Kidney epithelial cell (primary cell): Measurements from ENCODE around the gene AKAP3. TPM values are rescaled to one million over a fixed set of nuclear protein-coding genes. Genes with fewer than 3 reads are reported as not detected.

ENCODE experiments used
- DNase-seq: peaks from one replicate; pipeline ENCODE4 v3.0.0-alpha.2; 2010; ENCODE audit warnings: low read depth
- H3K27me3 ChIP-seq: 2 replicates; pipeline ENCODE4 v1.6.0; 2011; ENCODE audit warnings: low read length; ENCODE audit not compliant: control insufficient read depth, insufficient read depth
- H3K36me3 ChIP-seq: 2 replicates; pipeline ENCODE4 v1.5.1; 2011; ENCODE audit warnings: low read length; ENCODE audit not compliant: control insufficient read depth, insufficient read depth
- H3K4me3 ChIP-seq: 2 replicates; pipeline ENCODE4 v1.5.1; 2011; ENCODE audit warnings: low read depth, mild to moderate bottlenecking, control low read depth, low read length
- CTCF ChIP-seq: IDR thresholded peaks from 2 replicates; pipeline ENCODE4 v1.5.1; 2011; ENCODE audit warnings: mild to moderate bottlenecking, moderate library complexity, low read length, control low read depth, inconsistent platforms; ENCODE audit not compliant: insufficient read depth, poor library complexity, severe bottlenecking
- total RNA-seq: library from RNA; depleted of rRNA; stranded (reverse); fragments of >200 nt; gene quantifications from 2 replicates; pipeline ENCODE4 v1.2.3, GENCODE V29; 2015

The AKAP3 gene
- total RNA-seq, 1 donor from 2014 or later: 6.6 TPM

GRCh38 chr12:4586500-4586899 is 62.4 kb downstream of the AKAP3 start:
- Histone ChIP-seq H3K27me3 (no peaks in the 10 kb centered on the region), H3K4me3 (no peak overlapping the region), H3K36me3 (no peaks in the 10 kb centered on the region)
- DNase-seq: no peak
- TF ChIP-seq CTCF: no peak

- no peak for DNase-seq
- TF ChIP-seq CTCF: no peak
- Histone ChIP-seq H3K4me3 (no peak overlapping the region), H3K27me3 (no peaks in the 10 kb centered on the region), H3K36me3 (no peaks in the 10 kb centered on the region)
Observed at GRCh38 chr12:4584896-4585295, 64.0 kb downstream of the AKAP3 start.

- Histone ChIP-seq H3K36me3 (no peaks in the 10 kb centered on the region), H3K4me3 (no peak overlapping the region), H3K27me3 (no peaks in the 10 kb centered on the region)
- no peak for TF ChIP-seq CTCF
- no peak for DNase-seq
Observed at GRCh38 chr12:4584281-4584680, 64.6 kb downstream of the AKAP3 start.

GRCh38 chr12:4580281-4580688 is 68.6 kb downstream of the AKAP3 start:
- no peak for DNase-seq
- TF ChIP-seq CTCF: no peak
- Histone ChIP-seq H3K27me3 (no peaks in the 10 kb centered on the region), H3K36me3 (no peaks in the 10 kb centered on the region), H3K4me3 (no peak overlapping the region)

GRCh38 chr12:4579305-4580102 is 69.3 kb downstream of the AKAP3 start:
- DNase-seq: no peak
- no peak for TF ChIP-seq CTCF
- Histone ChIP-seq H3K27me3 (no peaks in the 10 kb centered on the region), H3K36me3 (no peaks in the 10 kb centered on the region), H3K4me3 (no peak overlapping the region)

- H3K27me3 ChIP-seq: no peaks in the 10 kb centered on the region
- H3K36me3 ChIP-seq: no peaks in the 10 kb centered on the region
- DNase-seq: no peak
- TF ChIP-seq CTCF: no peak
- no peak overlapping the region for H3K4me3 ChIP-seq
Observed at GRCh38 chr12:4572680-4573079, 76.2 kb downstream of the AKAP3 start.
